Measurements from ENCODE around the gene LRFN4.

GRCh38 chr11:66894141-66894540, 37.3 kb downstream of the LRFN4 start:
- TF ChIP-seq, protein P1, sequence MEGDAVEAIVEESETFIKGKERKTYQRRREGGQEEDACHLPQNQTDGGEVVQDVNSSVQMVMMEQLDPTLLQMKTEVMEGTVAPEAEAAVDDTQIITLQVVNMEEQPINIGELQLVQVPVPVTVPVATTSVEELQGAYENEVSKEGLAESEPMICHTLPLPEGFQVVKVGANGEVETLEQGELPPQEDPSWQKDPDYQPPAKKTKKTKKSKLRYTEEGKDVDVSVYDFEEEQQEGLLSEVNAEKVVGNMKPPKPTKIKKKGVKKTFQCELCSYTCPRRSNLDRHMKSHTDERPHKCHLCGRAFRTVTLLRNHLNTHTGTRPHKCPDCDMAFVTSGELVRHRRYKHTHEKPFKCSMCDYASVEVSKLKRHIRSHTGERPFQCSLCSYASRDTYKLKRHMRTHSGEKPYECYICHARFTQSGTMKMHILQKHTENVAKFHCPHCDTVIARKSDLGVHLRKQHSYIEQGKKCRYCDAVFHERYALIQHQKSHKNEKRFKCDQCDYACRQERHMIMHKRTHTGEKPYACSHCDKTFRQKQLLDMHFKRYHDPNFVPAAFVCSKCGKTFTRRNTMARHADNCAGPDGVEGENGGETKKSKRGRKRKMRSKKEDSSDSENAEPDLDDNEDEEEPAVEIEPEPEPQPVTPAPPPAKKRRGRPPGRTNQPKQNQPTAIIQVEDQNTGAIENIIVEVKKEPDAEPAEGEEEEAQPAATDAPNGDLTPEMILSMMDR (IDR thresholded peaks at IDR 0.05): no peak
- TF ChIP-seq POLR2A (IDR thresholded peaks at IDR 0.05; ENCODE audit: low read depth): no peak
- no peak for TF ChIP-seq POLR2AphosphoS5 (IDR thresholded peaks at IDR 0.05)
